Activated T-helper 2 cell treated with anti-CD3 and anti-CD28 coated beads, Interferon-gamma antibody, Interleukin-2, Interleukin-4, amounts not matched to agents 10 μg/mL and 5 μg/mL and 100 μg/mL, durations not matched to agents 14 hours and 24 hours and 36 hours (primary cell): ENCODE data around the gene CSKMT. TPM values are rescaled to one million over a fixed set of nuclear protein-coding genes. Genes with fewer than 3 reads are reported as not detected.
"Not testable (repeated sequence)": the region's sequence is repeated elsewhere in the genome, so short reads cannot be mapped to it uniquely, and the experiment has no call there.

Source experiments
- DNase-seq: peaks from one replicate; pipeline ENCODE4 v3.0.0; 2021; ENCODE audit warnings: low spot score
- H3K27ac Mint-ChIP-seq: one replicate; pipeline ENCODE4 v1.8.0; 2021; ENCODE audit warnings: mixed read lengths
- H3K27me3 Mint-ChIP-seq: one replicate; pipeline ENCODE4 v1.8.0; 2021; ENCODE audit warnings: low read depth, mixed read lengths
- H3K36me3 Mint-ChIP-seq: one replicate; pipeline ENCODE4 v1.8.0; 2021; ENCODE audit warnings: low read depth, mixed read lengths
- H3K4me1 Mint-ChIP-seq: one replicate; pipeline ENCODE4 v1.8.0; 2021; ENCODE audit warnings: low read depth, mixed read lengths
- H3K4me3 Mint-ChIP-seq: one replicate; pipeline ENCODE4 v1.8.0; 2021; ENCODE audit warnings: low read depth, mild to moderate bottlenecking, moderate library complexity, mixed read lengths
- H3K9me3 Mint-ChIP-seq: one replicate; pipeline ENCODE4 v1.8.0; 2021; ENCODE audit warnings: mixed read lengths
- intact Hi-C: fragments of 100-400 bp; cut with micrococcal nuclease; formaldehyde crosslinking; loops from one replicate; pipeline ENCODE4 v1.15.1; 2023
- total RNA-seq: library from RNA; stranded (reverse); gene quantifications from 2 replicates; pipeline ENCODE4 v1.2.3, GENCODE V29; 2022

CSKMT gene
- total RNA-seq, 1 donor from 2014 or later: 47.2 TPM

DNA sequence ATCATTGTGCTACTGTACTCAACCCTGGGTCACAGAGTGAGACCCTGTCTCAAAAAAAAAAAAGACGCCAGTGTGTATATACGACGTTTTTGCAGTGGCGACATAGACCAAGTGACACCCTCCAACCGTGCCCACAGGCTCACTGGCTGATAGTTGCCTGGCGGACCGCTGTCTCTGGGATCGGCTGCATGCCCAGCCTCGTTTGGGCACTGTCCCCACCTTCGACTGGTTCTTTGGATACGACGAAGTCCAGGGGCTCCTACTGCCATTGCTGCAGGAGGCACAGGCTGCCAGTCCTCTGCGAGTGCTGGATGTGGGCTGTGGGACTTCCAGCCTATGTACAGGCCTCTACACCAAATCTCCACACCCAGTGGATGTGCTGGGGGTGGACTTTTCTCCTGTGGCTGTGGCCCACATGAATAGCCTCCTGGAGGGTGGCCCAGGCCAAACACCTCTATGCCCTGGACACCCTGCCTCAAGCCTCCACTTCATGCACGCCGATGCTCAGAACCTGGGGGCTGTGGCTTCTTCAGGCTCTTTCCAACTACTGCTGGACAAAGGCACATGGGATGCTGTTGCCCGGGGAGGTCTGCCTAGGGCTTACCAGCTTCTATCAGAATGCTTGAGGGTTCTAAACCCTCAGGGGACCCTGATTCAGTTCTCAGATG lies 1.3 kb downstream of the CSKMT start:
- intact Hi-C loops: no loop called here
- Mint-ChIP-seq H3K36me3 (peaks cover 65% of the 10 kb centered on the region), H3K27ac (peak overlapping the region; percentile 78), H3K4me3 (peak overlapping the region; percentile 97), H3K4me1 (peaks cover 34% of the 10 kb centered on the region), H3K27me3 (no peaks in the 10 kb centered on the region), H3K9me3 (no peaks in the 10 kb centered on the region)
- DNase-seq: no peak

DNA sequence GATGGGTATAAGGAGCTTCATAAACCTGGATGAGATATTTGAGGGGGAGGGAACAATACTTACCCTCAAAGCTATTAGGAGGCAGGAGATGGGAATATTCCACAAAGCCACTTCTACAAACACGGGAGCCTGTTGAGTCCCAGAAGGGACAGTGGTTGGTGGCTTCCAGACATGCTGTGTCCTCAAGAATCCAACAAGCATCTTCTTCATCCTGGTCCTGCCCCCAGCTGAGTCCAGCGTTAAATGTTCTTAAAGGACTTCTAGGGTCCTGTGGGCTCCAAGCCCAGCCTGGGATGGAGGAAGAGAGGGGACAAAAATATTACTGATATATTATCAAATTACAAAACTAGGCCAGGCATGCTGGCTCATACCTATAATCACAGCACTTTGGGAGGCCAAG lies 2.3 kb downstream of the CSKMT start:
- peaks cover 66% of the 10 kb centered on the region for H3K36me3 Mint-ChIP-seq

DNA sequence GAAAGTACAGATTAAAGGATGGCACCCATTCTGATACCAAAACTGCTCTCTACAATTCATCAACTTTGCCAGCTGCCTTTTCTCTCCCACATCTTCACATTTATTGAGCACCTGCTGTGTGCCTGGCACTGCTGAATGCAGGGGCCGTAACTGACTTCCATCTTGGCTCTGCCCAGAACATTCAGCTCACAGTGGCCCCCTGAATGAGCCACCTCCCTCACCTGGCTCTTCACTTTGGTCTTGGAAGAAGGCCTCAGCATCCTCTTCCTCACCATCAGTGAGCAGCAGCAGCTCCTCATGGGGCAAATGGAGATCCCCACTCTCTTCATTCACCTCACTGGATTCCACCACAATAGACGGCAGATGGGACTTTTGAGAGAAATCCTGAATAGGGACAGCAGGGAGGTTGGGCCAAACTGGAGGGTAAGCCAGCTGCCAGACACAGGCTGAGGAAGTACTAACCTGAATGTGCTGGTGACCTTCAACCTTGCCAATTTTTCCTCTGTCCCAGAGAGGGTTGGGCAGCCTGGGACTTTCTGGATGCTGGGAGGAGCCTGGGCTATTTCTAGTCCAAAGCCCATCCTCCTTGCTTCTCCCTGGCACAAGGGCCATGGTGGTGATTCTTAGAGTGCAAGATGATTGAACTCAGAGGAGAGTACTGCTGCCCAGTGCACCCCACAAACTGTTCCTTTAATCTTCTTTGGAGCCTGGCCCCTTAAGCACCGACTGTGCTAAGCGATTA lies 4.5 kb downstream of the CSKMT start:
- intact Hi-C loops: loop anchor here (2.0 to 5.0 kb wide), 2 partner anchors 43 to 183 kb away; no protein-coding TSS in a partner anchor
- H3K36me3 Mint-ChIP-seq: peaks cover 72% of the 10 kb centered on the region

More for the DNA sequence above, 2.3 kb downstream of the CSKMT start:
- H3K27me3 Mint-ChIP-seq: no peaks in the 10 kb centered on the region
- DNase-seq: no peak
- H3K9me3 Mint-ChIP-seq: no peaks in the 10 kb centered on the region
- H3K4me3 Mint-ChIP-seq: peak overlapping the region; percentile 97
- H3K27ac Mint-ChIP-seq: peak overlapping the region; percentile 9
- intact Hi-C loops: no loop called here
- peaks cover 37% of the 10 kb centered on the region for H3K4me1 Mint-ChIP-seq

DNA sequence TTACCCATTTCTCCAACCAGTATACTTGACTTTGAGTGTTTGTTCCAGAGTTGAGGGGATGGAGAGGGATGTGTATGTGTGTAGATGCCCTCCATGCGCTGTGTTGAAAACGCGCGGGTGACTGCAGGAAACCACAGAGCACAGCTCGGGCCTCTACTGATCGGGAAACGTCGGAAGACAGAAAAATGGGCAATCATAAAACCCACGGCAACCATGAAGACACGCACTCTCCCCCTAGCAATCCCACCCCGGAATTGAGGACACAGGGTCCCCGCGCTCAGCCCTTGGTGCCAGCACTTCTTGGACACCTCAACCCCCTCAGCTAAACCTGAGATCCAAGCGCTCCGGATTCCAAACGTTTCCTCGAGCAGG lies 6.1 kb downstream of the CSKMT start:
- H3K9me3 Mint-ChIP-seq: no peaks in the 10 kb centered on the region
- H3K27me3 Mint-ChIP-seq: no peaks in the 10 kb centered on the region
- intact Hi-C loops: loop anchor here (1.0 to 5.0 kb wide), 5 partner anchors 18 to 181 kb away; partner anchors contain the start of genes GANAB, INTS5 and MTA2
- peaks cover 37% of the 10 kb centered on the region for H3K4me1 Mint-ChIP-seq
- H3K4me3 Mint-ChIP-seq: peak overlapping the region; percentile 97
- peak overlapping the region; percentile 96 for H3K27ac Mint-ChIP-seq
- no peak for DNase-seq
- H3K36me3 Mint-ChIP-seq: peaks cover 68% of the 10 kb centered on the region

More for the DNA sequence above, 4.5 kb downstream of the CSKMT start:
- peak overlapping the region; percentile 97 for H3K4me3 Mint-ChIP-seq
- no peaks in the 10 kb centered on the region for H3K9me3 Mint-ChIP-seq
- peak overlapping the region; percentile 96 for H3K27ac Mint-ChIP-seq
- no peaks in the 10 kb centered on the region for H3K27me3 Mint-ChIP-seq
- H3K4me1 Mint-ChIP-seq: peaks cover 35% of the 10 kb centered on the region
- no peak for DNase-seq

DNA sequence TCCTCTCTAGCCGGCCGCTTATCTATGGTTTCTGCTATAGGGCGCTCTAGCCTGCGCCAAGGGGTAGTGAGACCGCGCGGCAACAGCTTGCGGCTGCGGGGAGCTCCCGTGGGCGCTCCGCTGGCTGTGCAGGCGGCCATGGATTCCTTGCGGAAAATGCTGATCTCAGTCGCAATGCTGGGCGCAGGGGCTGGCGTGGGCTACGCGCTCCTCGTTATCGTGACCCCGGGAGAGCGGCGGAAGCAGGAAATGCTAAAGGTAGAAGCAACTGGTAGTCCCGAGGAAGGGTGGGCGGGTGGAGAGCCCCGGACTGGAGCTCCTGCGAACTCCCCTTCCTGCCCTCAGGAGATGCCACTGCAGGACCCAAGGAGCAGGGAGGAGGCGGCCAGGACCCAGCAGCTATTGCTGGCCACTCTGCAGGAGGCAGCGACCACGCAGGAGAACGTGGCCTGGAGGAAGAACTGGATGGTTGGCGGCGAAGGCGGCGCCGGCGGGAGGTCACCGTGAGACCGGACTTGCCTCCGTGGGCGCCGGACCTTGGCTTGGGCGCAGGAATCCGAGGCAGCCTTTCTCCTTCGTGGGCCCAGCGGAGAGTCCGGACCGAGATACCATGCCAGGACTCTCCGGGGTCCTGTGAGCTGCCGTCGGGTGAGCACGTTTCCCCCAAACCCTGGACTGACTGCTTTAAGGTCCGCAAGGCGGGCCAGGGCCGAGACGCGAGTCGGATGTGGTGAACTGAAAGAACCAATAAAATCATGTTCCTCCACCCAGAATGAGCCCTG lies 6.7 kb downstream of the CSKMT start, which contains the start of the genes LBHD1 and UQCC3:
TSS of gene LBHD1 (minus strand) at position 660 of the 782 bp plus-strand sequence. CDS start 2,236 bp downstream, outside the sequence.
TSS of gene UQCC3 (plus strand) at position 66 of the 782 bp plus-strand sequence. CDS start at position 139, 73 bp downstream.
- peak within 1 kb of the TSS; percentile 96 for H3K27ac Mint-ChIP-seq
- DNase-seq: peak; percentile 67
- peaks cover 31% of the 10 kb centered on the region for H3K4me1 Mint-ChIP-seq
- no peaks in the 10 kb centered on the region for H3K9me3 Mint-ChIP-seq
- H3K4me3 Mint-ChIP-seq: peak within 1 kb of the TSS; percentile 97
- intact Hi-C loops: loop anchor here (1.0 to 5.0 kb wide), 7 partner anchors 7 to 181 kb away; partner anchors contain the start of genes GANAB, HNRNPUL2, INTS5 and MTA2
- peaks cover 68% of the 10 kb centered on the region for H3K36me3 Mint-ChIP-seq
- H3K27me3 Mint-ChIP-seq: no peaks in the 10 kb centered on the region

DNA sequence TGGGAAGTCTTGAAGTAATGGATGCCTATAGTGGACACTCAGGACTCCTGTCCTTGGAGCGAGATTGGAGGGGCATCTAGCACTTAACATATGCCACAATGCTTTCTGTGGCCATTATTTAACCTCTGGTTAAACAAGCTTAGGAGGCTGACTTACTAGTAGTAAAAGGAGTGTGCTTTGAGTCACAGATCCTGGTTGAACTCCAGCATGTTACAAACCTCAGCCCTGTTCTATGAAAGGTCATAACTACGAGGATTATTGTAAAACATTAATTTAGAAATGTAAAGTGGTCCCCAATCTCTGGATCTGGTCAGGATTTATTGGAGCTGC lies 8.0 kb downstream of the CSKMT start:
- Mint-ChIP-seq H3K4me1 (peaks cover 36% of the 10 kb centered on the region), H3K4me3 (peak overlapping the region; percentile 97), H3K27ac (peak overlapping the region; percentile 96), H3K9me3 (no peaks in the 10 kb centered on the region), H3K36me3 (peaks cover 72% of the 10 kb centered on the region), H3K27me3 (no peaks in the 10 kb centered on the region)
- DNase-seq: no peak
- intact Hi-C loops: loop anchor here (2.0 to 5.0 kb wide), 2 partner anchors 54 to 179 kb away; partner anchors contain the start of gene HNRNPUL2

DNA sequence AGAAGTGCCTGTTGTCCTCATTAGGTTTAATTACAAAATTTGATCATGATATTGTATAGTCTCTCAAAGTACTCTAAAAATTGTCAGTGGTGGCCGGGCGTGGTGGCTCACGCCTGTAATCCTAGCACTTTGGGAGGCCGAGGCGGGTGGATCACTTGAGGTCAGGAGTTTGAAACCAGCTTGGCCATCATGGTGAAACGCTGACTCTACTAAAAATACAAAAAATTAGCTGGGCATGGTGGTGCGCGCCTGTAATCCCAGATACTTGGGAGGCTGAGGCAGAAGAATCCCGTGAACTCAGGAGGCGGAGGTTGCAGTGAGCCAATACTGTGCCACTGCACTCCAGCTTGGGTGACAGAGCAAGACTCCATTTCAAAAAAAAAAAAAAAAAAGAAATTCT lies 10.3 kb downstream of the CSKMT start:
- H3K36me3 Mint-ChIP-seq: peaks cover 64% of the 10 kb centered on the region
- H3K27me3 Mint-ChIP-seq, H3K9me3 Mint-ChIP-seq, DNase-seq, intact Hi-C loops: not testable (repeated sequence)
- H3K4me1 Mint-ChIP-seq: peaks cover 30% of the 10 kb centered on the region
- H3K4me3 Mint-ChIP-seq: peak overlapping the region; percentile 13
- peak overlapping the region; percentile 33 for H3K27ac Mint-ChIP-seq

DNA sequence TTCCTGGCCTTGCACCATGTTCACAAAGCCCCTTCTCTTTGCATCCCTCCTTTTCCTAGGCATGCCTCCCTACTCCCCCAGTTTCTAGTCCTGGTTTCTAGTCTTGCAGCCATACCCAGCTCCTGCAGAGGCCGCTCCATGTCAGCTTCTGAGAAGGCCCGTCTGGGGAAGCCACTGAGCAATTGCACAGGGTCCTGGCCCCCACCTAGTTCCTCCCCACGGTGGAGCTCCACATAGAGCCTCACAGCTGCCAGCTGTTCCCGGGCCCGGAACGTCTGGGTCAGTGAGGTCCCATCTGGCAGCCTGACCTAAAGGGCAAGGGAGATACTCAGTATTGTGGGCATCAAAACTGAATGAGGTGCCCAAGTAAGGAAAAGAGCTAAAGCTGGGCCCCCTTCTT lies 11.6 kb downstream of the CSKMT start:
- H3K27ac Mint-ChIP-seq: peak overlapping the region; percentile 42
- peaks cover 34% of the 10 kb centered on the region for H3K4me1 Mint-ChIP-seq
- no peaks in the 10 kb centered on the region for H3K9me3 Mint-ChIP-seq
- peaks cover 54% of the 10 kb centered on the region for H3K36me3 Mint-ChIP-seq
- peak overlapping the region; percentile 73 for H3K4me3 Mint-ChIP-seq
- no peak for DNase-seq
- H3K27me3 Mint-ChIP-seq: no peaks in the 10 kb centered on the region
- intact Hi-C loops: no loop called here

DNA sequence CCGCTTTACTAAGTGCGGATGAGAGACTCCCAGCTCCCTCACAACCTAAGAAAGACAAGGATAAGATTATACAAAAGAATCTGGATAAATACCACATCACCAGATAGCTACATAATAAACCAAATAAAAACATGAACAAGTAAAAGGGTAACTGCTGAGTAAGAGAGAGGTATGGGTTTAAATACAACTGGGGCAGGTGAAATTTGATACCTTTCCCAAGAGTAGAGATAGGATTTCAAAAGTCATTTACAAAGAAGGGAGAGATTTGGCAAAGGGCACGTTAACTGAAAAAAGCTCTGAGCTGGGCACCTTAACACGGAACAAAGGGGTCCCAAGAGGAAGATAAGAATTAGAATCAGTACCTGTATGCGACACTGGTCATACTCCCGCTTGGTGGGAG lies 12.0 kb downstream of the CSKMT start:
- no peak for DNase-seq
- intact Hi-C loops: no loop called here
- Mint-ChIP-seq H3K27ac (peak overlapping the region; percentile 42), H3K36me3 (peaks cover 51% of the 10 kb centered on the region), H3K4me3 (peak overlapping the region; percentile 73), H3K4me1 (peaks cover 33% of the 10 kb centered on the region), H3K27me3 (no peaks in the 10 kb centered on the region), H3K9me3 (no peaks in the 10 kb centered on the region)

DNA sequence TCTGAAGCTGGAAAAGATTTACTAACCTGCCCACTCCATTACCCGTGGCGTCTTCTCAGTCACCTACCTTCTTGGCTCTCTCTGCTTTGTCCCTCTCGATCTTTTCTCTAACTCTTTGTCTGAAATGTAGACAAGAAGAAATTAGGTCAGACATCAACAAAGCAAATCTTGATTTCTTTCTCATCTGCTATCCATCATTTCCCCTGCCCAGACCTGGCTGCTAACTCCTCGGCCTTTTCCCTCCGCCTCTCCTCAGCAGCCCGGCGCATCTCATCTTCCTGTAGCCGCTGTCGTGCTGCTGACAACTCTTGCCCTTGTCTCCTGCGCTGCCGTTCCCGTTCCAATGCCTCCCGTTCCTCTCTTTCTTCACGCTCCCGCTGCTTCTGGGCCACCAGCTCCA lies 12.6 kb downstream of the CSKMT start:
- DNase-seq: no peak
- no peaks in the 10 kb centered on the region for H3K9me3 Mint-ChIP-seq
- H3K36me3 Mint-ChIP-seq: peaks cover 46% of the 10 kb centered on the region
- H3K27ac Mint-ChIP-seq: peak overlapping the region; percentile 86
- intact Hi-C loops: no loop called here
- H3K4me1 Mint-ChIP-seq: peaks cover 28% of the 10 kb centered on the region
- peak overlapping the region; percentile 87 for H3K4me3 Mint-ChIP-seq
- no peaks in the 10 kb centered on the region for H3K27me3 Mint-ChIP-seq

DNA sequence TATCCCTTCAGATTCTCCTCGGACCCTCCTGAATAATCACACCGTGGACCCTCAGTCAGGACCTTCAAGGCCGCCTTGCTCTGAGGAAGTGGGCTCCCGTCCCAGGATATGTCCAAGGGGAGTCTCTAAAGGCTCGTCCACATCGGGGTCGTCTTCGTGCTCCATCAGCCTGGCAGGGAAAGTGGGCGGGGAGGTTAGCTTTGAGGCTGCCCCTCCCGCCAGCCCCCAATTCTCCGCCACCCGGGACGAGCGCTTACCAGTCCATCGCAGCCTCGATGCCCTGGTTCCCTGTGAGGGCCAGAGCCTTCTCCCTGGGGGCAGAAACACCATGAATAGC lies 13.3 kb downstream of the CSKMT start:
- Mint-ChIP-seq H3K36me3 (peaks cover 39% of the 10 kb centered on the region), H3K4me3 (peak overlapping the region; percentile 87), H3K4me1 (peaks cover 25% of the 10 kb centered on the region)

More for the DNA sequence above, 13.3 kb downstream of the CSKMT start:
- Mint-ChIP-seq H3K27ac (peak overlapping the region; percentile 86), H3K9me3 (no peaks in the 10 kb centered on the region), H3K27me3 (no peaks in the 10 kb centered on the region)
- no peak for DNase-seq
- intact Hi-C loops: no loop called here
